Measurements from ENCODE around the gene GSG1L.

Gene GSG1L

GRCh38 chr16:27954191-27954590 lies 109.3 kb downstream of the GSG1L start:
- Histone ChIP-seq H3K9me3 (ENCODE audit: severe bottlenecking) (peaks cover 22% of the 10 kb centered on the region), H3K27me3 (ENCODE audit: insufficient read depth, low read depth, severe bottlenecking) (no peaks in the 10 kb centered on the region), H3K36me3 (no peaks in the 10 kb centered on the region), H3K27ac (no peak overlapping the region), H3K4me3 (ENCODE audit: low read depth, low read length) (no peak overlapping the region)
- TF ChIP-seq CTCF (IDR thresholded peaks at IDR 0.05; ENCODE audit: low read depth, low read length) = no peak
- no peak for DNase-seq

DNA sequence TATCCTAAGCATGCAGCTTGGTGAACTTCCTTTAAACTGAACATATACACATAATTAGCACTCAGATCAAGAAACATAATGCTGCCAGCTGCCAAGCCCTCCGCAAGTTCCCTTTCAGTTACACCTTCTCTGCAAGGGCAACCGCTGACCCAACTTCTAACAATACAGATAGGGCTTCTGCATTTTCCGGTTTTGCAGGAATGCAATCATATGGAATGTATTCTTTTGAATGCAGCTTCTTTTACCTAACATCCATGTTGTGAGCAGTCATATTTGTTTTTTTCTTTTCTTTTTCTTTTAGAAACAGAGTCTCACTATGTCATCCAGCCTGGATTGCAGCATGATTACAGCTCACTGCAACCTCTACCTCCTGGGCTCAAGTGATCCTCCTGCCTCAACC lies 110.7 kb downstream of the GSG1L start:
- Histone ChIP-seq H3K4me3 (ENCODE audit: low read depth, low read length) (no peak overlapping the region), H3K36me3 (no peaks in the 10 kb centered on the region), H3K9me3 (ENCODE audit: severe bottlenecking) (peaks cover 20% of the 10 kb centered on the region), H3K27me3 (ENCODE audit: insufficient read depth, low read depth, severe bottlenecking) (no peaks in the 10 kb centered on the region), H3K27ac (no peak overlapping the region)
- no peak for TF ChIP-seq CTCF (IDR thresholded peaks at IDR 0.05; ENCODE audit: low read depth, low read length)
- DNase-seq = no peak

DNA sequence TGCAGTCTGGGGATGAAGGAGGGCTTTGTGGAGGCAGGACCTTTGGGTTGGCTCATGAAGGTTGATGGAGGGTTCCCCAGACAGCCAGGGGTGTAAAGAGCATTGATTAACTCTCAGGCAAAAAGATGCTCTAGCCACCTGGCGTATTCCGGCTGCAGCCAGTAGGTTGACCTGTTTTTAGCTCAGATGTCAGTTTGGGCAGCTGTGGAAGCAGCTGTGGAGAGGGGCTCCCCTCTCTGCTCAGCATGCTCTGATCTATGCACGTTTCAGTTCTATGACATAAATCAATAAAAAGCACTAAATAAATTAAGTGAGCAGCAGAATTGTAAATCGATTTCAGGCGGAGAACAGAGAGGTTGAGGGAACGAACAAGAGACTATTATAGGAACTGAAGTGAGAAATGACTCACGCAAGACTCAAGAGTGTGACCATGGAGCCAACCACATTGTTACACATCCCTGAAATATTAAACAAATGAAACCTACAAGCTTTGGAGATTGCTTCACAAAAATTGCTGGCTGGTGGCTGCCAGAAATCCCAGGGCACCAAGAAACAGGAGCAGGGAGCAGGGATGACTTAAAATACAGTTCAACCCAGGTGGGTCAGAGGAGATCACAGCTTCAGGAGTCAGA lies 111.9 kb downstream of the GSG1L start:
- Histone ChIP-seq H3K27ac (no peak overlapping the region), H3K36me3 (no peaks in the 10 kb centered on the region), H3K9me3 (ENCODE audit: severe bottlenecking) (peaks cover 12% of the 10 kb centered on the region), H3K27me3 (ENCODE audit: insufficient read depth, low read depth, severe bottlenecking) (no peaks in the 10 kb centered on the region), H3K4me3 (ENCODE audit: low read depth, low read length) (no peak overlapping the region)
- DNase-seq = no peak
- TF ChIP-seq CTCF (IDR thresholded peaks at IDR 0.05; ENCODE audit: low read depth, low read length) = no peak

- peaks cover 7% of the 10 kb centered on the region for H3K9me3 ChIP-seq (ENCODE audit: severe bottlenecking)
- H3K27ac ChIP-seq = no peak overlapping the region
- H3K4me3 ChIP-seq (ENCODE audit: low read depth, low read length) = no peak overlapping the region
- TF ChIP-seq CTCF (IDR thresholded peaks at IDR 0.05; ENCODE audit: low read depth, low read length) = no peak
- H3K36me3 ChIP-seq = no peaks in the 10 kb centered on the region
- no peaks in the 10 kb centered on the region for H3K27me3 ChIP-seq (ENCODE audit: insufficient read depth, low read depth, severe bottlenecking)
- no peak for DNase-seq
Measured at GRCh38 chr16:27950206-27950887, 113.2 kb downstream of the GSG1L start.

- H3K9me3 ChIP-seq (ENCODE audit: severe bottlenecking) = no peaks in the 10 kb centered on the region
- TF ChIP-seq CTCF (IDR thresholded peaks at IDR 0.05; ENCODE audit: low read depth, low read length) = no peak
- no peak overlapping the region for H3K27ac ChIP-seq
- no peaks in the 10 kb centered on the region for H3K27me3 ChIP-seq (ENCODE audit: insufficient read depth, low read depth, severe bottlenecking)
- no peak overlapping the region for H3K4me3 ChIP-seq (ENCODE audit: low read depth, low read length)
- no peak for DNase-seq
- no peaks in the 10 kb centered on the region for H3K36me3 ChIP-seq
Measured at GRCh38 chr16:27947696-27948095, 115.8 kb downstream of the GSG1L start.
